ENCODE results near the gene PNMA8C. TPM values are rescaled to one million over a fixed set of nuclear protein-coding genes. Genes with fewer than 3 reads are reported as not detected.
A peak's percentile ranks its signal among the peaks of the same experiment; 100 is the strongest.

PNMA8C gene
- total RNA-seq, 1 donor from 2014 or later = not detected

DNA sequence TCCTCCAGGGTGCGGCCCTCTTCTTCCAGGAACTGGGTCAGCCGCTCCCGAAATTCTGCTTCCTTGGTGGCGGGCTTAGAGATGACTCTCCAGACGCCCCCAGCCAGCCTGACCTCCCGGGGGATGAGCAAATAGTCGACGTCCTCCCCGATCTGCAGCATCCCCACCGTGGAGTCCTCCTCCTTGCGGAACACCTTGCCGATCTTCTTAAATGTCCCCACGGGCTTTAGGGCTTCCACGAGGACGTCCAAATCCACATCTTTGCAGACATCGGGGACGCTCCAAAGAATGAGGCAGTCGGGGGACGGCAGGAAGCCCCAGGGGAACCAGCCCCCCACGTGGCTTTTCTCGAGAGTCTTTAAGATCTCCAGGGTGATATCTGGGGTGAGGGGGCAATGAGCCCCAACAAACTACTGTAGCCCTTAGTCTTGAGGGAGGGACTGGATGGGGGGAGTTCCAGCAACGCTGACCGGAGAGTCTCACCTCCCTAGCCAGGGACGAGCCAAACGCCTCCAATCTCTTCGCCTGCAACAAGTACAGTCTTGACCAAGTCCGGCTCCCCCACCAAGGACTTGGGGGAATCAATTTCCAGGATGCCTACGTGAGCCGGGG lies 16.0 kb downstream of the PNMA8C start:
- DNase-seq (ENCODE audit: low read depth) (no peak), FAIRE-seq (no peak)
- Histone ChIP-seq H3K36me3 (ENCODE audit: control insufficient read depth, insufficient read depth, low read length) (peaks cover 3% of the 10 kb centered on the region), H3K4me3 (ENCODE audit: low read depth, low read length) (peak overlapping the region; percentile 55), H3K27me3 (ENCODE audit: control insufficient read depth, insufficient read depth, low read length) (no peaks in the 10 kb centered on the region)
- no peak for TF ChIP-seq CTCF (IDR thresholded peaks at IDR 0.05; ENCODE audit: insufficient read depth, low read length, severe bottlenecking)

- peaks cover 3% of the 10 kb centered on the region for H3K36me3 ChIP-seq (ENCODE audit: control insufficient read depth, insufficient read depth, low read length)
- no peak for TF ChIP-seq CTCF (IDR thresholded peaks at IDR 0.05; ENCODE audit: insufficient read depth, low read length, severe bottlenecking)
- H3K27me3 ChIP-seq (ENCODE audit: control insufficient read depth, insufficient read depth, low read length) = no peaks in the 10 kb centered on the region
- H3K4me3 ChIP-seq (ENCODE audit: low read depth, low read length) = peak overlapping the region; percentile 55
- DNase-seq (ENCODE audit: low read depth) = no peak
- FAIRE-seq = no peak
Measured at GRCh38 chr19:46411925-46412649, 16.6 kb downstream of the PNMA8C start.

DNA sequence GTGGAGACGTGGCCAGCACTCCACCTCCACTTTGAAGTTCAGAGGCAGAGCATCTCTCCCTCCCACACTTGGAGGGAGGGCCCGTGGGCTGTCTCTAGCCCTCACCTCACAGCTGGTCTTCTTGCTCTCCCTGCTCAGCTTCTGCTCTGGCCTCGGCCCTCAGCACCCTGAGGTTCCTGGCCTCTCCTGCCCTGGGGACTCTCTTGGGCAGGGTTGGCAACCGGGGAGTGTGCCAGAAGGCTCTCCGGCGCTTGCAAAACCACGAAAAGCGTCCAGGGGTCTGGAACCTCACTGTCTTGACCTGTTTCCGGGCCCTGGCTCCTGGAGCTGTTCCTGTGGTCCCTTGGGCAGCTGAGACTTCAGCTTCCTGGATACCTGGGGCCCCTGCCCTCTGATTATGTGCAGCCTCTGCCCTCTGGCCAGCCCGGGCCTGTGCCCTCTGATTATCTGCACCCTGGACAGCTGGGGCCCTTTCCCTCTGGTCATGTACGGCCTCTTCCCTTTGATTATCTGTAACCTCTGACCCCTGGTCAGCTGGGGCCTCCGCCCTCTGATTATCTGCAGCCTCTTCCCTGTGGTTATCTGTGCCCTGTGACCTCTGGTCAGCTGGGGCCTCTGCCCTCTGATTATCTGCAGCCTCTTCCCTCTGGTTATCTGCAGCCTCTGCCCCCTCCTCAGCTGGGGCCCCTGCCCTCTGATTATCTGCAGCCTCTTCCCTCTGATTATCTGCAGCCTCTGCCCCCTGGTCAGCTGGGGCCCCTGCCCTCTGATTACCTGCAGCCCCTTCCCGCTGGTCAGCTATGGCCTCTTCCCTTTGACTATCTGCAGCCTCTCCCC lies 17.4 kb downstream of the PNMA8C start:
- FAIRE-seq (no peak), DNase-seq (ENCODE audit: low read depth) (no peak)
- Histone ChIP-seq H3K36me3 (ENCODE audit: control insufficient read depth, insufficient read depth, low read length) (peaks cover 3% of the 10 kb centered on the region), H3K4me3 (ENCODE audit: low read depth, low read length) (peak overlapping the region; percentile 55), H3K27me3 (ENCODE audit: control insufficient read depth, insufficient read depth, low read length) (no peaks in the 10 kb centered on the region)
- no peak for TF ChIP-seq CTCF (IDR thresholded peaks at IDR 0.05; ENCODE audit: insufficient read depth, low read length, severe bottlenecking)

GRCh38 chr19:46410205-46411087 lies 18.3 kb downstream of the PNMA8C start:
- FAIRE-seq (peak; percentile 18), DNase-seq (ENCODE audit: low read depth) (no peak)
- Histone ChIP-seq H3K36me3 (ENCODE audit: control insufficient read depth, insufficient read depth, low read length) (peaks cover 3% of the 10 kb centered on the region), H3K4me3 (ENCODE audit: low read depth, low read length) (no peak overlapping the region), H3K27me3 (ENCODE audit: control insufficient read depth, insufficient read depth, low read length) (no peaks in the 10 kb centered on the region)
- no peak for TF ChIP-seq CTCF (IDR thresholded peaks at IDR 0.05; ENCODE audit: insufficient read depth, low read length, severe bottlenecking)

GRCh38 chr19:46409191-46409590 lies 19.5 kb downstream of the PNMA8C start:
- Histone ChIP-seq H3K27me3 (ENCODE audit: control insufficient read depth, insufficient read depth, low read length) (no peaks in the 10 kb centered on the region), H3K36me3 (ENCODE audit: control insufficient read depth, insufficient read depth, low read length) (peaks cover 3% of the 10 kb centered on the region), H3K4me3 (ENCODE audit: low read depth, low read length) (no peak overlapping the region)
- FAIRE-seq (no peak), DNase-seq (ENCODE audit: low read depth) (no peak)
- TF ChIP-seq CTCF (IDR thresholded peaks at IDR 0.05; ENCODE audit: insufficient read depth, low read length, severe bottlenecking) = no peak
